Erythroblast (primary cell): ENCODE measurements around the gene SP9.

ENCODE experiments used
- GATA1 ChIP-seq: IDR thresholded peaks from 2 replicates; pipeline ENCODE4 v1.6.1; 2011; ENCODE audit warnings: low read depth, mild to moderate bottlenecking, control low read depth, low read length, moderate library complexity
- POLR2A ChIP-seq: IDR thresholded peaks from 2 replicates; pipeline ENCODE4 v1.6.1; 2011; ENCODE audit warnings: mild to moderate bottlenecking, low read length

- TF ChIP-seq POLR2A (no peak), GATA1 (no peak)
Observed at GRCh38 chr2:174286172-174286571, 48.6 kb upstream of the SP9 start.
